ENCODE measurements around the gene KNG1.

DNA sequence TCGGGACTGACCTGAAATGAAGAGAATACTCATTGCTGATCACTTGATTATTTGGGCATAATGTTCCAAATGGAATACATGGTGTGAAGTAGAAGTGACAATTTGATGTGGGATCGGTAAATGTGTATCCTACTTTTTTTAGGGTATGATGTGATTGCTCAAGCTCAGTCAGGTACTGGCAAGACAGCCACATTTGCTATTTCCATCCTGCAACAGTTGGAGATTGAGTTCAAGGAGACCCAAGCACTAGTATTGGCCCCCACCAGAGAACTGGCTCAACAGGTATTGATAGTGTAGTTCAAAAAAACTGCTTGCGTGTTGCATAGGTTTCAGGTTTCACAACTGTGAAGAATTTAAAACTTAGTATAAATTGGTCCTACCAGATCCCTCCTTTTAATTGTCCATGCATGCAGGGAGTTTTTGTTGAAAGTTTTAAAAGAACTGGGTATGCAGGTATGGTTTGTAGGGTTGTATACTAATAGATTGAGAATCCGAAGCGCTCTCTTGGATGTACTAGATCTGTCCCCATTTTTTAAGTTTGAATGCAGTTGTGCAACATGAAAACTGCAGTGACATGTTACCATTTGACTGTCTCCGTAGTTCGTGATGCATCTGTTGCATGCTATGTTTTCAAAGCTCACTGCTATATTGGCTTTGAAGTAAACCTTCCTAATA lies 67.8 kb downstream of the KNG1 start:
- TF ChIP-seq, protein P1, sequence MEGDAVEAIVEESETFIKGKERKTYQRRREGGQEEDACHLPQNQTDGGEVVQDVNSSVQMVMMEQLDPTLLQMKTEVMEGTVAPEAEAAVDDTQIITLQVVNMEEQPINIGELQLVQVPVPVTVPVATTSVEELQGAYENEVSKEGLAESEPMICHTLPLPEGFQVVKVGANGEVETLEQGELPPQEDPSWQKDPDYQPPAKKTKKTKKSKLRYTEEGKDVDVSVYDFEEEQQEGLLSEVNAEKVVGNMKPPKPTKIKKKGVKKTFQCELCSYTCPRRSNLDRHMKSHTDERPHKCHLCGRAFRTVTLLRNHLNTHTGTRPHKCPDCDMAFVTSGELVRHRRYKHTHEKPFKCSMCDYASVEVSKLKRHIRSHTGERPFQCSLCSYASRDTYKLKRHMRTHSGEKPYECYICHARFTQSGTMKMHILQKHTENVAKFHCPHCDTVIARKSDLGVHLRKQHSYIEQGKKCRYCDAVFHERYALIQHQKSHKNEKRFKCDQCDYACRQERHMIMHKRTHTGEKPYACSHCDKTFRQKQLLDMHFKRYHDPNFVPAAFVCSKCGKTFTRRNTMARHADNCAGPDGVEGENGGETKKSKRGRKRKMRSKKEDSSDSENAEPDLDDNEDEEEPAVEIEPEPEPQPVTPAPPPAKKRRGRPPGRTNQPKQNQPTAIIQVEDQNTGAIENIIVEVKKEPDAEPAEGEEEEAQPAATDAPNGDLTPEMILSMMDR (IDR thresholded peaks at IDR 0.05; ENCODE audit: insufficient read depth, low read length, poor library complexity, severe bottlenecking), result no peak
- no peak for TF ChIP-seq EZH2phosphoT487 (conservative IDR thresholded peaks at IDR 0.05; ENCODE audit: low read length)
